GM12874 (cell line): ENCODE data around the gene TRPV4.

Source experiments
- CTCF ChIP-seq: IDR thresholded peaks from 2 replicates; pipeline ENCODE4 v1.5.1; 2011; ENCODE audit warnings: low read depth, mild to moderate bottlenecking, control low read depth, low read length, moderate library complexity; ENCODE audit not compliant: insufficient read depth

The TRPV4 gene

GRCh38 chr12:109797905-109798669 lies 35.1 kb downstream of the TRPV4 start:
- TF ChIP-seq CTCF = no peak

GRCh38 chr12:109796057-109796456 lies 37.1 kb downstream of the TRPV4 start:
- TF ChIP-seq CTCF = no peak

GRCh38 chr12:109795023-109795422 lies 38.2 kb downstream of the TRPV4 start:
- TF ChIP-seq CTCF = no peak

GRCh38 chr12:109793826-109794501 lies 39.2 kb downstream of the TRPV4 start:
- no peak for TF ChIP-seq CTCF

GRCh38 chr12:109793411-109793810 lies 39.8 kb downstream of the TRPV4 start:
- no peak for TF ChIP-seq CTCF

GRCh38 chr12:109792992-109793391 lies 40.2 kb downstream of the TRPV4 start:
- no peak for TF ChIP-seq CTCF

- TF ChIP-seq CTCF = no peak
Observed at GRCh38 chr12:109789526-109790048, 43.6 kb downstream of the TRPV4 start.
